ENCODE measurements around the gene HSPA12B.
A peak's percentile ranks its signal among the peaks of the same experiment; 100 is the strongest.

Gene HSPA12B

GRCh38 chr20:3767427-3768341, 35.2 kb downstream of the HSPA12B start, which contains the start of gene ADISSP:
Gene ADISSP, minus strand, starts transcription at chr20:3767753. Its CDS starts 7,653 bp downstream, at chr20:3760100.
- DNase-seq = peak; percentile 95

DNA sequence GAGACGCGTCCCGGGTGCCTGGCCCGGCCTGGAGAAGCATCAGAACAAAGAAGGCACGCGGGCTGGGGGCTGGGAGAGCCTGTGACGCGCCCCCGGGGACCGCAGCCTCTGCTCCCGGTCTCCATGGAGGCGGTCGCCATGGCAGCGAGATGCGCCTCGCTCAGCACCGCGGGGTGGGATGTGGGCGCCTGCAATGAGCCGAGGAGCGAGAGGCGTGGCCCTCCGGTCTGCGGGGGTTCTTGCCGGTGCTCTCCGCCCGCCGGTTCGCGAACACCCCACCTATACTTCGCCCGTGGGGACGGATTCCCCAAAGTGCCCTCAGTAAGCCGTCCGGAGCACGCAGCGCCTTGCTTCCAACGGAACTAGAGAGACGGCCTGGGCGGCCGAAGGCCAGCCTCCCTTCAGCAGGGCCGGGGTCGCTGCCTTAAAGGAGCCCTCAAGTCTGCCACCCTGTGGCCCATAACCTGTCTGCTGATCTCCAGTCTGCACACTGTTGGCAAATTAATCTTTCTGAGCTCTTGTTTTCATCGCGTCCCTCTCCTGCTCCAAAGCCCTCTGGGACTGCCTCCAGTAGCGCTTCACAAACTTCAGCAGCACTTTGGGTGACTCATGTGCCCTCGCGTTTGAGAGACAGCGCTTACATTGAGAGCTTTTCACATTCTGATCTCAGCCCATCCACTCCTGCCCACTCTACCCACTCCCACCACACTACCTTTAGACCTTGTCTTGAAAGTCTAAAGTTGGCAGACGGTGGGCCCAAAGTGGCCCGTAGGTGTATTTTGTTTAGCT, 36.1 kb downstream of the HSPA12B start:
- DNase-seq = peak; percentile 87

DNA sequence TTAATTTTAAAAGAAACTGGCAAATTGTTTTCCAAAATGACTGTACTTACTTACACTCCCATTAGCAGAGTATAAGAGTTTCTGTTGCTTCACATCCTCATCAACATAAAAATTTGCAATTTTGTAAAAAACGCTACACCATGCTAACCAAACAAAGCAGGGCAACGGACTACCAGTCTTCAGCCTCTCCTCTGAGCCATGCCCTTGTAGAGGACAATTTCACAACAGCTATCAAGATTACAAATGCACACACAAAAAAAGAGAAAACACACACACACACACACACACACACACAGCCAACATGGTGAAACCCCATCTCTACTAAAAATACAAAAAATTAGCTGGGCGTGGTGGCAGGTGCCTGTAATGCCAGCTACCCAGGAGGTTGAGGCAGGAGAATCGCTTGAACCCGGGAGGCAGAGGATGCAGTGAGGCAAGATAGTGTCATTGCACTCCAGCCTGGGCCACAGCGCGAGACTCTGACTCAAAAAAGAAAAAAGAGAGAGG, 39.1 kb downstream of the HSPA12B start:
- no peak for DNase-seq

DNA sequence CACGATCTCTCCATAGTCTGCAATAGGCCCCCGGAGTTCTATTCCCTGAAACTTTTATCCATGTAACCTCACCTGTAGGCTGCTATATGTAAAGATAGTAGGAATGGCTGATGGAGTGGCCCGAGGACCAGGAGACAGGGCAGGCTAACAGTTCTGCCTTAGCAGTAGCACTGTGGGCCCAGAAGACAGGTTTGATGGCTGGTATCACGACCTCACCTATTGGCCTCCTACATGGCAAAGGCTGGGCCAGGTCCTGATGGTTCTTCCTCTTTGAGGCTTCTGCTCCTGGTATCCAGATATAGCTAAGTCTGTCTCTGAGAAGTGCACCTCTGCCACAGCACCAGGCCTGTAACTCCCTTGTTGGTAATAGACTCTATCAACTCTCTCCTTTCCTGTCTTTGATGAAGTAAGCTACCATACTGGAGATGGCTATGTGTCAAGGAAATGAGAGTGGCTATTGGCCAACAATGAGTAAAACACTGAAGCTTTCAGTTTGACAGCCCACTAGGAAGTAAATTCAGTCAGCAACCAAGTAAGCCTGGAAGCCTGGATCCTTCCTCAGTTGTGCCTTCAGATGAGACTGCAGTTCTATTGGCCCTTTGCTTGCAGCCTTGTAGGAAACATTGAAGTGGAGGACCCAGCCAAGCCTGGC, 43.1 kb downstream of the HSPA12B start:
- no peak for DNase-seq

DNA sequence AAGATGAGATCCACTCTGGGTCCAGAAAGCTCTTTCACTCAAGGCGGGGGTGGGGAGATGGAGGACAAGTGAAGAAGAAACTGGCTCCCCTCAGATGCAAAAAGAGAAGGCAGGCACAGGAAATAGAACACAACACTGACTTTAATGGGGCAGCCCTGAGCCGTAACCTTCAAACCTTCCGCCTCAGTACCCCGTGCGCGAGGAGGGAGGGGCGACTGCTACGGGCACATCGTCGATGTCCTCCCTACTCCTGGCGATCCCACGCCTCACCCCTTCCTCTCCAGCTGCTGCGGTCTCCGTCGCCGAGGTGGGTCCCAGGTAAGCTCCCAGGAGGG, 44.9 kb downstream of the HSPA12B start:
- no peak for DNase-seq

DNA sequence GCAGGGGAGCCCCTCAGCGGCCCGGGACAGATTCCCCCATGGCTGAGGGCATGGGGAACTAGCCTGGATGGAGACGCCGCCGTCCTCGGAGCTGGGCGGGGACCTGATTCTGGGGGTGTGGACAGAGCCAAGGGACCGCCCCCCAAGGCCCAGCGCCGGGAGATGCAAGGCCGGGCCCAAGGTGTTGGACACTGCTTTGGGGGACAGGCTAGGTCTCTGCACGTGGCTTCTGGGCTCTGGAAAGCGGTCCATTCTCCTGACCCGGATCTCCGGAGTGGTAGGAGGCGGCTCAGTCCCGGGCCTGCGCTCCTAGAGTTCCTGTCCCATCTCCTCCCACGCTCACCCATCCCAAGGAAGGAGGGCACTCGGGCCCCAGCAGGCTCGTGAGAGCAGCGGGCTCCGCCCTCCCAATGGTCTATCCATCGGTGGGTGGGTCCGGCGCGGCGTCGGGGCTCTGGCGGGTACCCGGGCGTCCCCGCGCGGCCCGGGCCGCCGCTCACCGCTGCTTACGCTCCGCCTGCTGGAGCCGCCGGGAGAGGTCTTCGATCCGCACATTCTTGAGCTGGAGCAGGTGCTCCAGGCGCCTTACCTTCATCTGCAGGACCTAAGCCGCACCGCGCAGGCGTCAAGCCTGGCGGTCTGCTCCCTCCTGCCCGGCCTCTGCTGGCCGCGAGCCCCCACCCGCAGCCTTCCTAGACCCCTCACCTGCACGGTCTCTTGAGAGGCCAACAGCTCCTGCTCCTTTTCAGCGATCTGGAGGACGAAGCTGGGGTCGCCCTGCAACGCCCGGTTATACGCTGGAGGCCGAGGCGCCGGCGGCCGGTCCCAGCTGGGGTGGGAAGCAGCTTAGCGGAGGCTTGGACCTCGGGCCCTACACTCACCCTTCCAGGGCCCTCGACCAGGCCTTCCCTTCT, 45.5 kb downstream of the HSPA12B start:
- DNase-seq = peak; percentile 64

- no peak for DNase-seq
Measured at GRCh38 chr20:3778976-3779375, 46.5 kb downstream of the HSPA12B start.

GRCh38 chr20:3781153-3781910, 48.8 kb downstream of the HSPA12B start, which contains the start of gene SPEF1:
Gene SPEF1, minus strand, starts transcription at chr20:3781448. Its CDS starts 161 bp downstream, at chr20:3781287.
- DNase-seq = peak; percentile 92

- no peak for DNase-seq
Measured at GRCh38 chr20:3782597-3782996, 50.1 kb downstream of the HSPA12B start.

DNA sequence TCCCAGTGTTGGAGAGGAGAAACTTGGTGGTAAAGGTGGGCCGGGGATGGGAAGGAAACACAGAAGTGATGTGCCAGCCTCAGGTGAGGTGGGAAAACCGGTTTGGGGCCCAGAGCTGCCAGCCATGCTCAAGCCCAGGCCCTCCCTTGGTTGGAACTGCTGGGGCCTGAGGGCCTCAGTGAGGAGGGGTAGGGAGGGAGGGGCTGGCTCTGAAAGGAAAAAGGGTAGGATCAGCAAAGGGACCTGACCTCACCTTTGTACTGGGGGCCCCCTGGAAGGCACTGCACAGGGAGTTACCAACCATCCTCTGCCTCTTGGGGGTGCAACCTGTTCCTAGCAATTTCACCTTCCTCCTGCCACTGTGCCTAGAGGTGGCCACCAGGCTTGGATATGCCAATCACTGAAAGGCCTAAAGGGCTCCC, 50.6 kb downstream of the HSPA12B start:
- no peak for DNase-seq

DNA sequence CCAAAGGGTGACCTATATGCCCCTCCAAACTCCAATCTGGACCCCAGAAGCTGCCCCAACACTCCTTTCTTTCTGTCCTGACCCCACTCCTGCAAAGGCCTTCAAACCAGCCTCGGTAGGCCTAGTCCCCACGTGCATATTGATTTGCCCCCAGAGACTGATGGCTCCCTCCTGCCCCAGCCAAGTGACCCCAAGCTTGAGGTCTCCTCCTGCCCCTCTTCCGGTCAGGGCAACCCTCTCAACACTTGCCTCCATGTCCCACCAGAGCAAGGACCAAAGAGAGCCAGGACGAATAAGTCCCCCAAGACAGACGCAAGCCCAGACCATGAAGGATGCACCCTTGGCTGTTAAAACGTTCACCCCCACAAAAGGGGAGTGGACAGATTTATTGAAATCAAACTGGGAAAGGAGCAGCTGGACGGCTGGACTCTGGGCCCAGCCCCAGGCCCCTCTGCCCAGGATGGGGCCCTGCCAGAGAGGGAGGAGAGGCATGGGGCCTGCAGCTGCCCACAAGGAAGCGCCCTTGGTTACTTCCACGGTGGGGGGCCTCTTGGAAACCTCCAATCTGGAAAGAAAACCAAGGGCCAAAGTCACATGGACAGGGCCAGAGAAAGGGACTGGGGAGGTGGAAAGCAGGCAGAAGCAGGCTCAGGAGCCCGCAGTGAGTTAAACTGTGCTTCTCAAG, 51.2 kb downstream of the HSPA12B start:
- no peak for DNase-seq

DNA sequence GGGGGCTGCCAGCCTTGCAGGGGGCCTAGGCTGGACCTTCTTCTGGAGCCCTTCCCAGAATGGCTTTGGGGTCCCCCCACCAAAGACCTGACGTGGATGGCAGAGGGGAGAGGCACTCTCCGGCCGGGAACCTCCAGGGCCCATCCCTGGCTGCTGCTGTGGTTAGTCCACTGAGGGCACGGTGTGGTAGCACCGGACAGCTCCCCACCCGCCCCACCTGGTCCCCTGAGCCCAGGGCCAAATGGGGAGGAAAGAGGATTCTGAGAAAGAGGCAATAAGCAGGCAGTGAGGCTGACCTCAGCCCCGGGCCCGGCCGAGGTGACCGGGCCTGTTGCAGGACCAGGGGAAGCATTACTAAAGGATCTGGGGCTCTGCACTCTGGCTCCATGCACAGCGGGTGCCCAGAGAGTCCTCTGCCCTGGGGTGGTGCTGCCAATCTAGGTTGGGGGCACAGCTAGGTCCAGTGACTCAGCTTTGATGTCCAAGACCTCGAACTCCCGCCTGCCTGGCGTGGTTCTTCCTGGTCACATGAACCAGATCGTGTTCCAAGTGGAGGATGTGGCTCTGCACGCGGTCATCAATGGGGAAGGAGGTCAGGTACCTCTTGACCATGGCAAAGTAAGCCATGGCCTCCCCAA, 51.9 kb downstream of the HSPA12B start:
- no peak for DNase-seq

DNA sequence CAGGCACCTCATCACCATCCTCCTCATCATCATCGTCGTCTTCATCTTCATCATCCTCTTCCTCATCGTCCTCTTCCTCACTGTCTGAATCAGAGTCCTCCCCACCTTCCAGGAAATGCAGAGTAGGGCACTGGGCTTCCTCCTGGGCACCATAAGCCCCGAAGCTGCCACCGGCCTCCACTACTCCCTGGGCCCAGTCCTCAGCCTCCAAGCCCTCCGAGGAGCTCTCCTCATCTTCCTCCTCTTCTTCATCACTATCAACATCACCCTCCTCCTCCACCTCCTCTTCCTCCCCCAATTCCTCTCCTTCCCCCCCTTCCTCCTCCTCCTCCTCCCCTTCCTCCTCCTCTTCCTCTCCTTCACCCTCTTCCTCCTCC, 52.4 kb downstream of the HSPA12B start:
- no peak for DNase-seq

- no peak for DNase-seq
Measured at GRCh38 chr20:3785240-3786125, 53.0 kb downstream of the HSPA12B start.

- DNase-seq = no peak
Measured at GRCh38 chr20:3786126-3786484, 53.6 kb downstream of the HSPA12B start.

GRCh38 chr20:3786665-3787323, 54.3 kb downstream of the HSPA12B start, which contains the start of gene CENPB:
Gene CENPB, minus strand, starts transcription at chr20:3786740. Its CDS starts 257 bp downstream, at chr20:3786483.
- peak; percentile 88 for DNase-seq

DNA sequence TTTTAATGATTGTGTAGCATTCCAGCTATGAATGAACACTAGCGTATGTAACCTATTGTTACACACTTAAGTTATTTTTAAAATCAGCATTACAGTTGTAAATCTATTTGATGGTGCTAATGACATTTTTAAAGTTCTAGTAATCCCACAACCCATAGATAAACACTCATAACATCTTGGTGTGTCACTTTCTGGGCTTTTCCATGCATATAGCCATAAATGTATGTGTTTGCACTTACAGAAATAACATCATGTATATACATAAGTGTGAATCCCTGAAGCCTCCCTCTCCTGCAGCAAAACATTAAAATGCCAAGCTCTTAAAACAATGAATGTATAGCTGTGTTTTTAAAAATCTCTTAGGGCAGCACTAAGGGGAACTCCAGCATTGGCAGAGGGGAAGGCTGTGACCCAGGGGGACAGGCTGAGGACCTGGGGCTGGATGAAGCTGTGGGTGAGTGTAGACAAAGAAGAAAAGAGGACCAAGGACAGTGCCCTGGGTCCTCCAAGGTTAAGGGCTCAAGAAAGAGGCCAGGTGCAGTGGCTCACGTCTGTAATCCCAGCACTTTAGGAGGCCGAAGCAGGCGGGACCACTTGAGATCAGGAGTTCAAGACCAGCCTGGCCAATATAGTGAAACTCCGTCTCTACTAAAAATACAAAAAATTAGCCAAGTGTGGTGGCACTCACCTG, 55.0 kb downstream of the HSPA12B start:
- DNase-seq = no peak

DNA sequence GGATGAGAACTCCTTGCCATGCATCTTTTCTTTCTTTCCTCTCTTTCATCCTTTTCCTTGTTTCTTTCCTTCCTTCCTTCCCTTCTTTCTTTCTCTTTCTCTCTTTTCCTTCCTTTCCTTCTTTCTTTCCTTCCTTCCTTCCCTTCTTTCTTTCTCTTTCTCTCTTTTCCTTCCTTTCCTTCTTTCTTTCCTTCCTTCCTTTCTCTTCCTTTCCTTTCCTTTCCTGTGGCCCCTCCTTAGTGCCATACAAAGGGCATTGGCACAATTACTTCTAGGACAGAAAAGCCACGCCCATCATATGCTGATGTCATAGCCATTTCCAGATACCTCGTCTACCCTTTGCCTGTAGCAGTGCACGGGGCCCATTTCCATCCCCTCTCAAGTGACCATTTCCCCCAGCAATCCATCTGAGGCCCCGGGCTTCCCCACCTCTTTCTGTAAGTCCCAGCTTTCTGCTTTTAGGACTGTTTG, 56.2 kb downstream of the HSPA12B start:
- peak; percentile 18 for DNase-seq
